ENCODE measurements around the gene MYLK.
"Not testable (repeated sequence)": the region's sequence is repeated elsewhere in the genome, so short reads cannot be mapped to it uniquely, and the experiment has no call there.

MYLK gene

GRCh38 chr3:123621850-123622189, 262.3 kb downstream of the MYLK start:
- DNase-seq (ENCODE audit: low read depth): no peak

DNA sequence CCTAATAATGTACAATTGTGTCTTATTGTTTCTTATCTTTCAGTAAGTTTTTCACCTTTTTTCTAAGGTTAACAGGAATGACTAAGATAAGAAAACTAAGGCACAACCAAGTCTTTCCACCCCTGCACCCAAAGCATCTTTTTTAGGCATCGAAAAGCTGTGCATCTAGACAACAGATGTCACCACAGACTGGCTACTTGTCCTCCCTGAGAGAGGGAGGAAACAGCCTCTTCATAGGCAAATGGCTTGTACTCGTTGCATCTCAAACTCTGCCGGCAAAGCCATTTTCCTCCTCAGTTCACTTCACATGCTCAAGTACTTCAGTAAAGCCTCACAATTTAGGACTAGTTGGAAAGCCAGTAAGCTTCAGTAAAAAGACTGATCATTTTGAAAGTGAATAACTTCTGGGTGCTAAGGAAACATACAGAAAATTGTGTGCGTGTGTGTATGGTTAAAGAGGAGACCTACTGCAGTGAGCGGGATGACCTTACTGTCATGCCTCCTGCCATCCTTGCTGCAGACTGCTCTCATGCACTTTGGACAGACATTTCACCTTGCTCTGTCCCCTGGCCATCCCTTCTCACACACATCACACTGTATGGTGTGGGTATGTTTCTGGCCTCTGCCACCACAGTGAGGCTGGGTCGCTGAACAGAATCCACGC, 262.8 kb downstream of the MYLK start:
- no peak for DNase-seq (ENCODE audit: low read depth)

GRCh38 chr3:123620343-123620742, 263.8 kb downstream of the MYLK start:
- DNase-seq (ENCODE audit: low read depth): no peak

GRCh38 chr3:123618768-123619484, 265.2 kb downstream of the MYLK start:
- DNase-seq (ENCODE audit: low read depth): peak; percentile 64

GRCh38 chr3:123618076-123618708, 265.9 kb downstream of the MYLK start:
- DNase-seq (ENCODE audit: low read depth): no peak

DNA sequence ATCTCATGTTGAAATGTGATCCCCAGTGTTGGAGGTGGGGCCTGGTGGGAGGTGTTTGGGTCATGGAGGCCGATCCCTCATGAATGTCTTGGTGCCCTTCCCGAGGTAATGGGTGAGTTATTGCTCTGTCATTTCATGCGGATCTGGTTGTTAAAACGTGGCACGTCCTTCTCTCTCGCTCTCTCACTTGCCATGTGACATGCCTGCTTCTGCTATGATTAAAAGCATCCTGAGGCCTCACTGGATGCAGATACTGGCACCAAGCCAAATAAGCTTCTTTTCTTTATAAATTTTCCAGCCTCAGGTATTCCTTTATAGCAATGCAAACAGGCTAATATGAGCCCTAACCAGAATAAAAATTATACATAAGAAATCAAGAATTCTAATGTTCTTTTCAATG, 267.5 kb downstream of the MYLK start:
- no peak for DNase-seq (ENCODE audit: low read depth)

- DNase-seq (ENCODE audit: low read depth): no peak
Observed at GRCh38 chr3:123613543-123613942, 270.6 kb downstream of the MYLK start.

DNA sequence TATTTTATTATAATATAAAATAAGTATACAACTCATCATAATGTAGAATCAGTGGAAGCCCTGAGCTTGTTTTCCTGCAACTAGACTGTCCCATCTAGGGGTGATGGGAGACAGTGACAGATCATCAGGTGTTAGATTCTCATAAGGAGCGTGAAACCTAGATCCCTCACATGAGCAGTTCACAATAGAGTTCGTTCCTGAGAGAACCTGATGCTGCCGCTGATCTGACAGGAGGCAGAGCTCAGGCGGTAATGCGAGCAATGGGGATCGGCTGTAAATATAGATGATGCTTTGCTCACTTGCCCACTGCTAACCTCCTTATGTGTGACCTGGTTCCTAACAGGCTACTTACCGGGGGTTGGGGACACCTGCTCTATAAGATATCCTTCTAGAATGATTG, 272.5 kb downstream of the MYLK start:
- not testable (repeated sequence) for DNase-seq (ENCODE audit: low read depth)

DNA sequence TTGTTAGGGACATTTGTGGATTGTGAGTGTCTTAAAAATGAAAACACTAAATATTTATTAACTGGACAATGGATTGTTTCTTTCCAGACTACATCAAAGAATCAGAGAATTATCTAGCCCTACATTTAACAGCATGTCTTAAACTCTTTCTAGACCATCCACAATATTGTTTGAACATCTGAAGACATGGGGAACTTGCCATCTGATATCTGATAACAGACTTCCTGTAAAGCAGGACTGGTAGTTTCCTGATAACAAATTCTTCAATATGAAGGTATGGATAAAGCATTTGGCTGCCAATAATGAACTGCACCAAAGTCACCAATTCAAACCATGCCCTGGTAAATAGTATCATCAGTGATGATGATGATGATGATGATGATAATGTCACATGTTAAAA, 273.1 kb downstream of the MYLK start:
- DNase-seq (ENCODE audit: low read depth): no peak

DNA sequence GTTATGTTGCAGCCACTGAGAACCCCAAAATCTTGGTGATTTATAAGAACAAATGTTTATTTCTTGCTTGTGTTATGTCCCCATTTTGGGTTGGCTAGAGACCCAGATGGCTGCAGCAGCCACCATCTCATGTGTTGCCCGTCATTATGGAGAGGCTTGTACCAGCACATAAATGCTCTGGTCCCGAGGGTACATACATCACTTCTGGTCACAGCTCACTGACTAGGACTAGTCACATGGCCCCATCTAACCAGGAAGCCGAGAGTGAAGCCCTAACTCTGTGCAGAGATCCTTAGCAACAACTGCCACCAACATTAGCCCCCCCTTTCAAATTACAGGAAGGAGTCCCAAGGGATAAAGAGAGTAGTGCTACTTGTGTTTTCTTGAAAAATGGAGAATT, 273.8 kb downstream of the MYLK start:
- no peak for DNase-seq (ENCODE audit: low read depth)

- DNase-seq (ENCODE audit: low read depth): no peak
Observed at GRCh38 chr3:123609063-123609462, 275.1 kb downstream of the MYLK start.

DNA sequence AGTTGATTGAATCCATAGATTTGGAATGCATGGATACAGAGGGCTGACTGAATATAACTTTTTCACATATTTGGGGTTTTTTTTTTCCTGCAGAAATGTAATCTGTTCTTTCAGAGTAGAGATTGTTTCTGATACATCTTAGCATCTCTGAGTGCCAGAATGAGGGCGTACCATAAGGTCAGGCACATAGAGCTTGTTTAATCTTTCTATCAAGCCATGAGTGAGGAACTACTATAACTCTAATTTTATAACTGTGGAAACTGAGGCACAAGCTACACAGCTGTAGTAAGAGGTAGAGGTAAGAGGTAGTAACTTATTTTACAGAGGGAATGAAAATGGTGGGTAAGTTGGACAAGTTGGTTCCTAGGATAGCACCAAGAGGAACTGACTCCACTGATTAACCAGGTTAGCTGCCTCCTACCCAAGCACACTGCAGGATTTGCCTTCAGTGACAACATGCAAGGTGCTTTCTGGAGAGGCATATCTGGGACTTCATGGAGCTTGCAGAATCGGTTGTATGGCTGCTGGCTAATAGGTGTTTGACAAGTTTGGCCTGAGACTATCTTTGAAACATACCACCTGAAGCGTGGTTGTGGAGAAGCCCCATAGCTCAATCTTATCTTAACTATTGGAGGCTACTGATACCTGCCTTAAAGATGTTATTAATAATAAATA, 275.7 kb downstream of the MYLK start:
- DNase-seq (ENCODE audit: low read depth): no peak

DNA sequence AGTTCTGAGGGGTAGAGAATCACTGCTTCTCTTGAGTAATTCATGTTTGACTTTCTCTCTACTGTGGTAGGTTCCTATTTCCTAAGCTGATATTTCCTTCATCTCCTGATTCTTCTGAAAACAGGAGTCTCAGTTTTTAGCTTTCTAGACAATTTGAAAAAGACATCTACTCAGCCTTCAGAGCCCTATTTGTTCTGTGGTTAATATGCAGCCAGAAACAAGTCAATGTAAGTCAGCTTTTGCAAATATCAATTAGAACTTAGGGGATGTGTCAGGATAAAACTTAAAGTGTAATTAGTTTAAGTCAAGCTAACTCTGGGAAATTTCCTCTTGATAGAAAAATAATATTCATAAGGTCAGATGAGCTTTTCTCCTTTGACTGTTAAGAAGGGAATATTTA, 277.6 kb downstream of the MYLK start:
- no peak for DNase-seq (ENCODE audit: low read depth)

DNA sequence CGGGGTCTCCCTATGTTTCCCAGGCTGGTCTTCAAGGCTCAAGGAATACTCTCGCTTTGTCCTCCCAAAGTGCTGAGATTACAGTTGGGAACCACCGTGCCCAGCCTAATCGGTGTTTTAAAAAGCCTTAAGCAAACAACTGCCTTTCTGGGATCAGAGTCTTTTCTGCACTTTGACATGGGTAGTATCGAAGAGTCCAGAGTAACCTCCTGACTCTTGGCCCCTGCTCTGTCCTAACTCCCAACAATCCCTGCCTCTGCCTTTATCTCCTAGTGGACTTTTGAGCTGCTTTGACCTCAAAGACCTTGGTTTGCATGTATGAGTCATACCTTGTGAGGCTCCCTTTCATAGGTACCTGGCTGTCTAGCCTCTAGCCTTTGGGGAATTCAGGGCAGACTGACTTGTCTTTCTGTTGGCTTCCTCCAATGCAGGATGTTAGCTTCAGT, 278.3 kb downstream of the MYLK start:
- peak; percentile 24 for DNase-seq (ENCODE audit: low read depth)

- DNase-seq (ENCODE audit: low read depth): not testable (repeated sequence)
Observed at GRCh38 chr3:123603153-123603552, 281.0 kb downstream of the MYLK start.

DNA sequence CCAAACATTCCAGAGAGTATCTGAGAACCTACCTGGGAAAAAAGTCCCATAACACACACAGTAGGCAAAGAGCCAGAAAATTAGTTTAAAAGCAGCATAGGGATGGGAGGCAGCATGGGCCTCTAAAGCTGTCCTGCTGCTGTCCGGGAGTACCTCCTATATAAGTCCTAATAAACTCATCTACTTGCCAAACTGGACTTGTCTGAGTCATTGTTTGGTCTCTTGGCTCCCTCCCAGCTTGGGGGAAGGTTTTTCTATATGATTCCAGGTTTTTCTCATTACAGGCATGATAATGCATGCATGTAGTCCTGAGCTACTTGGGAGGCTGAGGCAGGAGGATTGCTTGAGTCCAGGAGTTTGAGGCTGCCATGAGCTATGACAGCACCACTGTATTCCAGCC, 281.8 kb downstream of the MYLK start:
- DNase-seq (ENCODE audit: low read depth): peak; percentile 88

- not testable (repeated sequence) for DNase-seq (ENCODE audit: low read depth)
Observed at GRCh38 chr3:123600863-123601262, 283.3 kb downstream of the MYLK start.

- DNase-seq (ENCODE audit: low read depth): no peak
Observed at GRCh38 chr3:123597561-123597960, 286.6 kb downstream of the MYLK start.

DNA sequence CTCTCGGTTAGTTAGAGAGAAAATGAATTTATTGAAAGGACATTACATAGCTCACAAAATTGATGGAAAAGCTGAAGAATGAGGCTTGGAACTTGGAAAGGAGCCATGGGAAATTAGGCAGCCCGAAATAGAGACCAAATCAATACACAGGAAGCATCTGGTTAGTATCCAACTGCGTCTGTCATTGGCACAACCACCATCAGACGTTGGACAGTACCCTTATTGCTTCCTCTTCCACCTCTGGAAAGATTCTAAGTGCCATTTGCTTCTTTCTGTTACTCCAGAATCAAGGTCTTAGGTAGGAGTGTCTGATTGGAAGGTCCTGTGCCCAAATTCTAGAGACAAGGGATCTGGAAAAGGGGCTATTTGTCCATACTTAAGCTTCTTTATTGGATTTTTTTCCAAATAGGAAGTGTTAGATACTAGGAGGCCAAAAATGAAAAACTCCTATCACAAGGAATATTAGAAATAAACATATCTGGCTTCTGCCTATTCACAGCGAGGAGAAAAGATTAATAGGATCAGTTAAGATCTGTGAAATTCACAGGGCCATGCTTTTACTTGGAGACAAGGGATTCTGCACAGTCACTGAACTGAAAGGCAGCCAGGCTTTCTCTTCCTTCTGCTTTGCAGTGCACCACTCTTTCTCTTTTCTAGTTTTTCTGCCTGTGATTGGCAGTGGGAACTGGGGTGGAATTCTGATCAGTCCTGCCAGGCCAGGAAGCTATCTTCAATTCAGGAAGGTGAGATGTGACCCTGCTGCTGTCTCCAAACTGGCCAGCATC, 288.5 kb downstream of the MYLK start:
- DNase-seq (ENCODE audit: low read depth): no peak

DNA sequence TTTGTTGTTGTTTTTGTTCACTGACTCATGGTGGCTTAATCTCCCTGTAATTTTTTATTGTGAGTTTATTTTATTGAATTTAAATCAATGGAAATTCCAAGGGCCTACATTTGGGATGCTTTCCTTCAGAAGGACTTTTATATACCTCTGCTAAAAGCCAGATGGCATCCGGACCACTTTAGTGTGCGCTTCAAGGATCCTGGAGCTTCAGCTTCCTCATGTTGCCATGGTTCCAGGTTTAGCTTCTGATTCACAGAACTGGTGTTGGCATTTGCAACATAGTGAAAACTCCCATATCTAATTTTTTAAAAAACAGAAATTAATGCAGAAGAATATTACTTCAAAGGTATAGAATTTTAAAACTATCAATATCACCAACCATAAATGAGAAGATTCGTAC, 290.8 kb downstream of the MYLK start:
- DNase-seq (ENCODE audit: low read depth): no peak

DNA sequence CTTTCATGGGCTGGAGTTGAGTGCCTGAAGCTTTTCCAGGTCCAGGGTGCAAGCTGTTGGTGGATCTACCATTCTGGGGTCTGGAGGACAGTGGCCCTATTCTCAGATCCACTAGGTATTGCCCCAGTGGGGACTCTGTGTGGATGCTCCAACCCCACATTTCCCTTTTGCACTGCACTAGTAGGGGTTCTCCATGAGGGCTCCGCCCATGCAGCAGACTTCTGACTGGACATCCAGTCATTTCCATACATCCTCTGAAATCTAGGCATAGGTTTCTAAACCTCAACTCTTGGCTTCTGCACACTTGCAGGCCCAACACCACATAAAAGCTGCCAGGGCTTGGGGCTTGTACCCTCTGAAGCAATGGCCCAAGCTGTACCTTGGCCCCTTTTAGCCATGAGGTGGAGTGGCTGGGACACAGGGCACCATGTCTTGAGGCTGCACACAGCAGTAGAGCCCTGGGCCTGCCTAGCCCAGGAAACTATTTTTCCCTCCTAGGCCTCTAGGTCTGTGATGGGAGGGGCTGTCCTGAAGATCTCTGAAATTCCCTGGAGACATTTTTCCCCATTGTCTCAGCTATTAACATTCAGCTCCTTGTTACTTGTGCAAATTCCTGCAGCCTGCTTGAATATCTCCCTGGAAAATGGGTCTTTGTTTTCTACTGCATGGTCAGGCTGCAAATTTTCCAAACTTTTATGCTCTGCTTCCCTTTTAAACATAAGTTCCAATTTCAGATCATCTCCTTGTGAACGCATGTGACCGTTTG, 293.3 kb downstream of the MYLK start:
- no peak for DNase-seq (ENCODE audit: low read depth)
